CD4-positive, CD25-positive, alpha-beta regulatory T cell (primary cell): ENCODE results near the gene CELF2. TPM values are rescaled to one million over a fixed set of nuclear protein-coding genes. Genes with fewer than 3 reads are reported as not detected.

ENCODE experiments used
- ATAC-seq, 2 donors: fragments of 150-1000 bp; cut with Tn5 transposase; one replicate each; pipeline ENCODE4 v1.10.0; 2021; ENCODE audit warnings: low read depth in 2 of 2, moderate number of reproducible peaks in 2 of 2, moderate library complexity in 1 of 2
- DNase-seq, 3 donors: peaks; one replicate each; pipeline versions ENCODE4 v3.0.0 to v3.0.0-alpha.2; 2012 to 2022; ENCODE audit warnings: mixed read lengths in 1 of 3
- H3K27ac ChIP-seq: one replicate; pipeline ENCODE4 v1.7.0; 2013; ENCODE audit warnings: mild to moderate bottlenecking, low read length; ENCODE audit not compliant: insufficient read depth, poor library complexity, severe bottlenecking
- H3K27me3 ChIP-seq: one replicate; pipeline ENCODE4 v1.7.0; 2013; ENCODE audit warnings: low read length; ENCODE audit not compliant: control insufficient read depth, insufficient read depth
- H3K36me3 ChIP-seq: one replicate; pipeline ENCODE4 v1.7.0; 2013; ENCODE audit warnings: mild to moderate bottlenecking, low read length, moderate library complexity; ENCODE audit not compliant: control insufficient read depth, insufficient read depth
- H3K4me1 ChIP-seq: 2 replicates; pipeline ENCODE4 v1.7.0; 2013; ENCODE audit warnings: mild to moderate bottlenecking, low read length; ENCODE audit not compliant: insufficient read depth, control insufficient read depth, poor library complexity, severe bottlenecking
- H3K4me3 ChIP-seq: one replicate; pipeline ENCODE4 v1.7.0; 2013; ENCODE audit warnings: low read depth, mild to moderate bottlenecking, low read length, moderate library complexity
- H3K9me3 ChIP-seq, 2 experiments: 1 replicate in 1 of 2; 2 replicates in 1 of 2; pipeline ENCODE4 v1.7.0; 2013; ENCODE audit warnings: low read length in 2 of 2, mild to moderate bottlenecking in 1 of 2, moderate library complexity in 1 of 2; ENCODE audit not compliant: control insufficient read depth in 2 of 2
- H3K27ac Mint-ChIP-seq, 3 donors: one replicate each; pipeline ENCODE4 v1.8.0; 2020 to 2022; ENCODE audit warnings: mild to moderate bottlenecking in 3 of 3, mixed read lengths in 3 of 3, moderate library complexity in 2 of 3
- H3K27me3 Mint-ChIP-seq: one replicate; pipeline ENCODE4 v1.8.0; 2022; ENCODE audit warnings: mild to moderate bottlenecking, mixed read lengths
- H3K36me3 Mint-ChIP-seq: one replicate; pipeline ENCODE4 v1.8.0; 2020; ENCODE audit warnings: mixed read lengths
- H3K4me1 Mint-ChIP-seq, 4 donors: one replicate each; pipeline ENCODE4 v1.8.0; 2020 to 2022; ENCODE audit warnings: mixed read lengths in 4 of 4, mild to moderate bottlenecking in 1 of 4
- H3K4me3 Mint-ChIP-seq, 4 donors: one replicate each; pipeline ENCODE4 v1.8.0; 2020 to 2022; ENCODE audit warnings: mild to moderate bottlenecking in 4 of 4, mixed read lengths in 4 of 4, moderate library complexity in 3 of 4
- H3K9me3 Mint-ChIP-seq, 7 donors: one replicate each; pipeline ENCODE4 v1.8.0; 2020 to 2022; ENCODE audit warnings: mixed read lengths in 7 of 7, mild to moderate bottlenecking in 3 of 7, moderate library complexity in 2 of 7
- polyA plus RNA-seq, 4 donors: library from polyadenylated mRNA; unstranded; fragments of 300-500 nt; fragmentation: Illumina TruSeq; gene quantifications; one replicate each; pipeline ENCODE4 v1.2.3, GENCODE V29; 2021
- total RNA-seq: library from RNA; stranded (reverse); gene quantifications from one replicate; pipeline ENCODE4 v1.2.3, GENCODE V29; 2022

CELF2 gene
- total and polyA plus RNA-seq, 5 donors from 2014 or later, result 117 to 230 (median 150) TPM

- Mint-ChIP-seq H3K27me3 (no peaks in the 10 kb centered on the region), H3K36me3 (peaks cover 50% of the 10 kb centered on the region), H3K9me3 (no peaks in the 10 kb centered on the region), H3K4me1 (peaks cover 1 to 79% (median 56%) of the 10 kb centered on the region in 4 donors), H3K4me3 (peak overlapping the region in 1 of 4 donors; percentile 89), H3K27ac (peak overlapping the region; percentile 96 to 99 (median 96))
- Histone ChIP-seq H3K4me3 (peak overlapping the region; percentile 99), H3K27ac (peak overlapping the region; percentile 89), H3K36me3 (peaks cover 32% of the 10 kb centered on the region), H3K4me1 (peaks cover 95% of the 10 kb centered on the region), H3K9me3 (no peaks in the 10 kb centered on the region), H3K27me3 (no peaks in the 10 kb centered on the region)
- ATAC-seq (peak; percentile 8 to 14), DNase-seq (peak in 2 of 3 donors; percentile 44 to 60)
These were observed 158.2 kb downstream of the CELF2 start for GRCh38 chr10:11175823-11176243.

DNA sequence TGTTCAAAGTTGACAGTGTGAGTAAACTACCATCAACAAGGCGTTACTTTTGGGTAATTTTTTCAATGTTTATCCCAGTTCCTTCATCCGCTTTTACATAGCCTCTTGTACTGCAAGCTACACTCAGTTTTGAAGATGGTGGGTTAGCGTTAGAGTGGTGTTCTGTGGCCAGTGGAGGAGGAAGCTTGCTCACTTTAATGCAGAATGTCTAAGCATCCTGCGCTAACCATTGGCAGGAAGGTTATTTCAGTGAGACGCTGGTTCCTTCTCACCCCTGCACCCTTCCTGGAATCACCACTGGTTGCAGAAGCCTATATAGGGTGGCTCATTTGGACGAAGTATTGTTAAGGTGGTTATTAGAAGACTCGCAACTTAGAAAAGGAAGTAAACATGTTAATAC is 159.1 kb downstream of the CELF2 start:
- H3K9me3 Mint-ChIP-seq, result no peaks in the 10 kb centered on the region
- peak; percentile 31 to 32 for ATAC-seq
- H3K4me1 Mint-ChIP-seq, result peaks cover 10 to 87% (median 62%) of the 10 kb centered on the region in 4 donors
- H3K4me3 Mint-ChIP-seq, result peak overlapping the region in 1 of 4 donors; percentile 89
- H3K4me3 ChIP-seq, result peak overlapping the region; percentile 99
- no peaks in the 10 kb centered on the region for H3K9me3 ChIP-seq
- H3K36me3 Mint-ChIP-seq, result peaks cover 57% of the 10 kb centered on the region
- H3K27ac ChIP-seq, result peak overlapping the region; percentile 89
- H3K36me3 ChIP-seq, result peaks cover 36% of the 10 kb centered on the region
- H3K27me3 Mint-ChIP-seq, result no peaks in the 10 kb centered on the region
- H3K4me1 ChIP-seq, result peaks cover 95% of the 10 kb centered on the region
- no peaks in the 10 kb centered on the region for H3K27me3 ChIP-seq
- peak in 2 of 3 donors; percentile 41 to 88 for DNase-seq
- peak overlapping the region; percentile 96 to 99 (median 96) for H3K27ac Mint-ChIP-seq

DNA sequence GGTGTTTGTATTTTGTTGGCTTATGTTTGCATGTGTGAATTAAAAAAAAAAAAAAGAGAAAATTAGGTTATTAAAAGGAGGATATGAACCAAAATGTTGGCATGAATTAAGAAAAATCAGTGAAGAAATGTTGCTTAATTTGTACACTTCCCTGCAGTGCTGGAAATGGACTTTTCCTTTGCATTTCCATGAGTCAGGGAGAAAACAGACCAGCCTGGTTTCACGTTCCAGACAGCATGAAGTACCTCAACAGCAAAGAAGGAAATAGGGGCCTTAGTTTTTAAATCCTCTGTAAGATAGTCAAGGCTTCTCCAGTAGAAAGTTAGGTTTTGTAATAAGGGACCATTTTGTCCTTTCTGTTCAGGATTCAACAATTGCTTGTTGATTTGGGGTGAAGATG is 159.7 kb downstream of the CELF2 start:
- Mint-ChIP-seq H3K27ac (peak overlapping the region; percentile 96 to 99 (median 96)), H3K9me3 (no peaks in the 10 kb centered on the region), H3K27me3 (no peaks in the 10 kb centered on the region), H3K4me1 (peaks cover 17 to 92% (median 66%) of the 10 kb centered on the region in 4 donors), H3K4me3 (peak overlapping the region in 1 of 4 donors; percentile 89), H3K36me3 (peaks cover 62% of the 10 kb centered on the region)
- H3K36me3 ChIP-seq, result peaks cover 36% of the 10 kb centered on the region
- DNase-seq, result no peak
- H3K27ac ChIP-seq, result peak overlapping the region; percentile 89
- no peaks in the 10 kb centered on the region for H3K9me3 ChIP-seq
- H3K4me1 ChIP-seq, result peaks cover 95% of the 10 kb centered on the region
- no peak for ATAC-seq
- H3K4me3 ChIP-seq, result peak overlapping the region; percentile 99
- H3K27me3 ChIP-seq, result no peaks in the 10 kb centered on the region

DNA sequence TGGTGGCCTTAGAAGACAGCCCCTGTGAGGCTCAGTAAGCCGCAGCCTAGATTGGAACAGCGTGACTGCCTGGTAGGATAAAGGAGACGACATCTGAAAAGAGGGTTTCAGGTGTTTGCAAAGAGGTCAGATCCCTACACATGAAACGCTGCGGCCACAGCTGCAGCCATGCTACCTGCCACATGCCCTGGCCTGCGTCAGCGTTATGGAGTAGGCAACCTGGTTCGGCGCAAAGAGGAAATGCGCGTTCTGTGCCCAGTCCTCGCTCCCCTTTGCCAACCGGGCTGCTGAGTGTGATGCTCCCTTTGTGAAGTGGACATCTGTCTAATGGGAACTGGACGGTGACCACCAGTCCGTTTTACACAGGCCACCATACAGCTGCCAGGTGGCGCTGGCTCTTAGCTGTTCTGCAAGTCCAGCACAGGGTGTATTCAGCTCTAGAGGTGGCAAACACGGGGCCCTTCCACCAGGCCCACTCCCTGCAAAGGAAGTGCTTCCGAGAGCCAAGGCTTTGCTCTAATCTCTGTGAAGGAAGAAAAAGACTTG is 160.3 kb downstream of the CELF2 start:
- DNase-seq, result peak in 1 of 3 donors; percentile 70
- H3K36me3 ChIP-seq, result peaks cover 37% of the 10 kb centered on the region
- H3K27ac Mint-ChIP-seq, result peak overlapping the region; percentile 96 to 99 (median 96)
- H3K27ac ChIP-seq, result peak overlapping the region; percentile 89
- H3K27me3 Mint-ChIP-seq, result no peaks in the 10 kb centered on the region
- peak in 1 of 2 donors; percentile 1 for ATAC-seq
- H3K4me3 Mint-ChIP-seq, result peak overlapping the region in 1 of 4 donors; percentile 89
- H3K4me3 ChIP-seq, result peak overlapping the region; percentile 99
- peaks cover 23 to 92% (median 68%) of the 10 kb centered on the region in 4 donors for H3K4me1 Mint-ChIP-seq
- H3K9me3 ChIP-seq, result no peaks in the 10 kb centered on the region
- peaks cover 62% of the 10 kb centered on the region for H3K36me3 Mint-ChIP-seq
- H3K4me1 ChIP-seq, result peaks cover 95% of the 10 kb centered on the region
- H3K9me3 Mint-ChIP-seq, result no peaks in the 10 kb centered on the region
- H3K27me3 ChIP-seq, result no peaks in the 10 kb centered on the region

- ATAC-seq, result peak; percentile 88
These were observed 161.2 kb downstream of the CELF2 start for GRCh38 chr10:11178606-11179515.

DNA sequence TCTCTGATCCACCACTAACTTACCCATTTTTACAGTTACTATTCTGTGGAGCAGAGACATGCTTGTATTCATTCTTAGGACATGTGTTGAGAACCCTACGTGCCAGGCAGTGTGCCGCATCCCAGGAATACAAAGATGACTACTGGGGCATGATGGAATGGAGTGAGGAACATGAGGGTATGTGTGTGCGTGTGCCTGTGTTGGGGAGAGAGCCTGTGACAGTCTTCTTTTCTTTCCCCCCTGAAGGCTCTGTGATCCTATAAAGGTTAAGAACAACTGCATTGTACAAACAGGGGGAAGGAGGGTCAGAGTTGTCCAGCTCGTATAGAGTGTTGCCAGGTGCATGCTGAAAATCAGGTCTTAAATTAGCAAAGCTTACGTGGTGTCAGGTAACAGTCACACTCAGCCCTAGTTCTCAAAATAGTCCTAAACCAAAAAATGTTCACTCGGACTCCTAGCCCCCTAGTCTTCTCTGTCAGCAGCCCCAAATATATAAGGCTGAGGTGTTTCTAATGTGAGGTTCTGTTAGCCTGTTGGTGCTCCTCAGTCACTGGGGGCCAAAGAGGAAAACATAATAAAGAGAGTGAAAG is 161.9 kb downstream of the CELF2 start:
- Histone ChIP-seq H3K4me3 (peak overlapping the region; percentile 99), H3K9me3 (peaks cover under 1 to 1% of the 10 kb centered on the region in 2 experiments), H3K27me3 (no peaks in the 10 kb centered on the region), H3K27ac (peak overlapping the region; percentile 89), H3K4me1 (peaks cover 95% of the 10 kb centered on the region), H3K36me3 (peaks cover 34% of the 10 kb centered on the region)
- peak overlapping the region in 1 of 4 donors; percentile 89 for H3K4me3 Mint-ChIP-seq
- no peaks in the 10 kb centered on the region for H3K27me3 Mint-ChIP-seq
- H3K36me3 Mint-ChIP-seq, result peaks cover 57% of the 10 kb centered on the region
- DNase-seq, result no peak
- ATAC-seq, result no peak
- peaks cover 39 to 91% (median 70%) of the 10 kb centered on the region in 4 donors for H3K4me1 Mint-ChIP-seq
- H3K27ac Mint-ChIP-seq, result peak overlapping the region; percentile 96 to 99 (median 96)
- H3K9me3 Mint-ChIP-seq, result peaks cover 0 to 4% (median 0%) of the 10 kb centered on the region in 7 donors

More at GRCh38 chr10:11178606-11179515, 161.2 kb downstream of the CELF2 start:
- no peaks in the 10 kb centered on the region for H3K27me3 ChIP-seq
- DNase-seq, result peak; percentile 86 to 94 (median 90)
- H3K4me1 ChIP-seq, result peaks cover 95% of the 10 kb centered on the region
- peak overlapping the region; percentile 99 for H3K4me3 ChIP-seq
- Mint-ChIP-seq H3K27ac (peak overlapping the region; percentile 96 to 99 (median 96)), H3K27me3 (no peaks in the 10 kb centered on the region), H3K4me1 (peaks cover 32 to 91% (median 69%) of the 10 kb centered on the region in 4 donors), H3K4me3 (peak overlapping the region in 1 of 4 donors; percentile 89), H3K36me3 (peaks cover 56% of the 10 kb centered on the region), H3K9me3 (no peaks in the 10 kb centered on the region)
- H3K27ac ChIP-seq, result peak overlapping the region; percentile 89
- peaks cover 31% of the 10 kb centered on the region for H3K36me3 ChIP-seq
- no peaks in the 10 kb centered on the region for H3K9me3 ChIP-seq

GRCh38 chr10:11180228-11180627 is 162.6 kb downstream of the CELF2 start:
- no peaks in the 10 kb centered on the region for H3K27me3 ChIP-seq
- H3K4me3 Mint-ChIP-seq, result peak overlapping the region in 1 of 4 donors; percentile 89
- H3K36me3 ChIP-seq, result peaks cover 40% of the 10 kb centered on the region
- peak overlapping the region; percentile 99 for H3K4me3 ChIP-seq
- H3K9me3 ChIP-seq, result peaks cover 7 to 8% of the 10 kb centered on the region in 2 experiments
- H3K27me3 Mint-ChIP-seq, result no peaks in the 10 kb centered on the region
- ATAC-seq, result peak; percentile 32 to 35
- H3K9me3 Mint-ChIP-seq, result peaks cover 0 to 6% (median 0%) of the 10 kb centered on the region in 7 donors
- H3K4me1 Mint-ChIP-seq, result peaks cover 45 to 89% (median 67%) of the 10 kb centered on the region in 4 donors
- peaks cover 54% of the 10 kb centered on the region for H3K36me3 Mint-ChIP-seq
- peak overlapping the region; percentile 89 for H3K27ac ChIP-seq
- peak; percentile 52 to 83 (median 60) for DNase-seq
- H3K27ac Mint-ChIP-seq, result peak overlapping the region; percentile 96 to 99 (median 96)
- peaks cover 91% of the 10 kb centered on the region for H3K4me1 ChIP-seq
